Neural cell (in vitro differentiated cells): ENCODE results near the gene ATG2A. TPM values are rescaled to one million over a fixed set of nuclear protein-coding genes. Genes with fewer than 3 reads are reported as not detected.

Experiments
- H2AFZ ChIP-seq: fragments of 200-600, 300-800 bp; sonication (generic), shearing (Covaris generic); 2 replicates; pipeline ENCODE4 v1.6.0; 2014; ENCODE audit warnings: low read depth, mild to moderate bottlenecking, antibody characterized with exemption, low read length, moderate library complexity
- H3F3A ChIP-seq: fragments of 200-600 bp; shearing (Covaris generic); 2 replicates; pipeline ENCODE4 v1.6.1; 2016; ENCODE audit warnings: mild to moderate bottlenecking, moderate library complexity, mixed read lengths, antibody characterized with exemption, low read length; ENCODE audit not compliant: insufficient read depth, poor library complexity, severe bottlenecking
- H3K27ac ChIP-seq: fragments of 200-600, 300-800 bp; sonication (generic), shearing (Covaris generic); 2 replicates; pipeline ENCODE4 v1.5.1; 2014; ENCODE audit warnings: mild to moderate bottlenecking, low read length, moderate library complexity
- H3K27me3 ChIP-seq: fragments of 300-800, 200-600 bp; sonication (generic), shearing (Covaris generic); 2 replicates; pipeline ENCODE4 v1.6.0; 2014; ENCODE audit warnings: mild to moderate bottlenecking, low read depth, low read length, moderate library complexity; ENCODE audit not compliant: insufficient read depth
- H3K36me3 ChIP-seq: fragments of 300-800, 200-600 bp; sonication (generic), shearing (Covaris generic); 2 replicates; pipeline ENCODE4 v1.5.1; 2014; ENCODE audit warnings: mild to moderate bottlenecking, antibody characterized with exemption, low read length, moderate library complexity; ENCODE audit not compliant: insufficient read depth
- H3K4me2 ChIP-seq: fragments of 300-800, 200-600 bp; sonication (generic), shearing (Covaris generic); 2 replicates; pipeline ENCODE4 v1.6.0; 2014; ENCODE audit warnings: mild to moderate bottlenecking, low read length
- H3K4me3 ChIP-seq: fragments of 300-800, 200-600 bp; sonication (generic), shearing (Covaris generic); 2 replicates; pipeline ENCODE4 v1.5.1; 2014; ENCODE audit warnings: mild to moderate bottlenecking, low read length, moderate library complexity
- H3K79me2 ChIP-seq: fragments of 200-600 bp; shearing (Covaris generic); replicated peaks from 2 replicates; pipeline ENCODE4 v1.6.0; 2014; ENCODE audit warnings: mild to moderate bottlenecking, low read length, moderate library complexity; ENCODE audit not compliant: insufficient read depth
- H3K9ac ChIP-seq: fragments of 300-800, 200-600 bp; sonication (generic), shearing (Covaris generic); 2 replicates; pipeline ENCODE4 v1.6.1; 2016; ENCODE audit warnings: mild to moderate bottlenecking, low read length, mixed read lengths
- H3K9me2 ChIP-seq: fragments of 200-600 bp; shearing (Covaris generic); 2 replicates; pipeline ENCODE4 v1.6.1; 2016; ENCODE audit warnings: mild to moderate bottlenecking, low read length, mixed read lengths; ENCODE audit not compliant: insufficient read depth
- H3K9me3 ChIP-seq: fragments of 200-600, 300-800 bp; sonication (generic), shearing (Covaris generic); 2 replicates; pipeline ENCODE4 v1.6.1; 2016; ENCODE audit warnings: mild to moderate bottlenecking, mixed run types, low read length, moderate library complexity, mixed read lengths
- H4K20me1 ChIP-seq: fragments of 200-600 bp; shearing (Covaris generic); 2 replicates; pipeline ENCODE4 v1.6.1; 2016; ENCODE audit warnings: mild to moderate bottlenecking, mixed run types; ENCODE audit not compliant: insufficient read depth
- EP300 ChIP-seq: fragments of 450-650 bp; conservative IDR thresholded peaks from 2 replicates; pipeline ENCODE4 v1.6.1; 2014; ENCODE audit warnings: antibody characterized with exemption, mild to moderate bottlenecking, moderate library complexity; ENCODE audit not compliant: poor library complexity, severe bottlenecking
- EZH2 ChIP-seq: fragments of 200-600, 300-800 bp; shearing (Covaris generic), sonication (generic); IDR thresholded peaks from 2 replicates; pipeline ENCODE4 v1.6.1; 2014; ENCODE audit warnings: antibody characterized with exemption, low read length, borderline replicate concordance, mild to moderate bottlenecking; ENCODE audit not compliant: insufficient read depth, poor library complexity, severe bottlenecking
- MXI1 ChIP-seq: fragments of 450-650 bp; conservative IDR thresholded peaks from 2 replicates; pipeline ENCODE4 v1.6.1; 2014; ENCODE audit warnings: antibody characterized with exemption, mild to moderate bottlenecking; ENCODE audit not compliant: poor library complexity, severe bottlenecking
- POLR2AphosphoS5 ChIP-seq: IDR thresholded peaks from 2 replicates; pipeline ENCODE4 v1.6.1; 2012
- RAD21 ChIP-seq: fragments of 450-650 bp; conservative IDR thresholded peaks from 2 replicates; pipeline ENCODE4 v1.6.1; 2014; ENCODE audit warnings: antibody characterized with exemption, mild to moderate bottlenecking, moderate library complexity
- REST ChIP-seq: IDR thresholded peaks from 2 replicates; pipeline ENCODE4 v1.6.1; 2012; ENCODE audit warnings: borderline replicate concordance
- SMC3 ChIP-seq: fragments of 450-650 bp; conservative IDR thresholded peaks from 2 replicates; pipeline ENCODE4 v1.6.1; 2014; ENCODE audit warnings: antibody characterized with exemption, mild to moderate bottlenecking, moderate library complexity; ENCODE audit not compliant: poor library complexity
- TAF1 ChIP-seq: IDR thresholded peaks from 2 replicates; pipeline ENCODE4 v1.6.1; 2012; ENCODE audit warnings: low read depth
- polyA plus RNA-seq: library from polyadenylated mRNA; depleted of rRNA; stranded (reverse); fragments of >200 nt; gene quantifications from 2 replicates; pipeline ENCODE4 v1.2.3, GENCODE V29; 2014
- TF ChIP-seq, protein P1 (sequence below): fragments of 450-650 bp; IDR thresholded peaks from 2 replicates; pipeline ENCODE4 v1.5.1; 2014; ENCODE audit warnings: antibody characterized with exemption, mild to moderate bottlenecking, moderate library complexity; ENCODE audit not compliant: poor library complexity, severe bottlenecking

ATG2A gene
- polyA plus RNA-seq, 1 donor from 2014 or later = 7.5 TPM

DNA sequence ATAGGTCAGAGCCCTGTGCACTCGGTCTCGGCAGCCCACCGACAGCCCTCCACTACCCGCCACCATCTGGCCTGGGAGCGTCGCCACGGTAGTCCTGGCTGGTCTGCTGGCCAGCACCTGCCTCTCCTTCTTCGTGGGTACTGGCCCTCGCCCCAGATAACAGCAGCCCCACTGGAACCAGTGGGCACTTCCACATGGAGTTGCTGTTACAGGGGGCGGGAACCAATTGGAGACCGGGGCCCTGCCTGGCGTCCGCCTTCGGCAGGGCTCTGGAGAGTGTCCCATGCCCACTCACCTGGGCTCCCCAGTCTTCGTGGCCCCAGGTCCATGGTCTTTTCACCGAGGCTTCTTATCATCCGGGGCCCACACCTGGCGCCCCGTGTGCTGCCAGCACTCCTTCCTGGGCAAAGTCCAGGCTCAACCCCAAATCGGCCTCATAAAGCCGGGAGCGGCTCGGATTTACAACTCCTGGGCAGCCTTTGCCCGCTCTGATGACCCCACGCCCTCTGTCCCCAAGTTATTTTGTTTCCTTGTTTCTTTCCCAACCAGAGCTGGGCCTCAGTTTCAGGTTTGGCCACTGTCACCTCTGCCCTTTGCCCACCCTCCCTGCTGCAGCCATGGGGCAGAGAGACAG is 25.7 kb downstream of the ATG2A start:
- no peaks in the 10 kb centered on the region for H4K20me1 ChIP-seq
- H3K9me3 ChIP-seq = no peaks in the 10 kb centered on the region
- TF ChIP-seq SMC3 = no peak
- no peak for TF ChIP-seq EP300
- no peak for TF ChIP-seq RAD21
- TF ChIP-seq TAF1 = no peak
- no peak for TF ChIP-seq MXI1
- TF ChIP-seq, protein P1, sequence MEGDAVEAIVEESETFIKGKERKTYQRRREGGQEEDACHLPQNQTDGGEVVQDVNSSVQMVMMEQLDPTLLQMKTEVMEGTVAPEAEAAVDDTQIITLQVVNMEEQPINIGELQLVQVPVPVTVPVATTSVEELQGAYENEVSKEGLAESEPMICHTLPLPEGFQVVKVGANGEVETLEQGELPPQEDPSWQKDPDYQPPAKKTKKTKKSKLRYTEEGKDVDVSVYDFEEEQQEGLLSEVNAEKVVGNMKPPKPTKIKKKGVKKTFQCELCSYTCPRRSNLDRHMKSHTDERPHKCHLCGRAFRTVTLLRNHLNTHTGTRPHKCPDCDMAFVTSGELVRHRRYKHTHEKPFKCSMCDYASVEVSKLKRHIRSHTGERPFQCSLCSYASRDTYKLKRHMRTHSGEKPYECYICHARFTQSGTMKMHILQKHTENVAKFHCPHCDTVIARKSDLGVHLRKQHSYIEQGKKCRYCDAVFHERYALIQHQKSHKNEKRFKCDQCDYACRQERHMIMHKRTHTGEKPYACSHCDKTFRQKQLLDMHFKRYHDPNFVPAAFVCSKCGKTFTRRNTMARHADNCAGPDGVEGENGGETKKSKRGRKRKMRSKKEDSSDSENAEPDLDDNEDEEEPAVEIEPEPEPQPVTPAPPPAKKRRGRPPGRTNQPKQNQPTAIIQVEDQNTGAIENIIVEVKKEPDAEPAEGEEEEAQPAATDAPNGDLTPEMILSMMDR = no peak
- TF ChIP-seq REST = no peak
- TF ChIP-seq EZH2 = no peak
- no peak for TF ChIP-seq POLR2AphosphoS5
- H3K9ac ChIP-seq = no peak overlapping the region
- no peaks in the 10 kb centered on the region for H3K79me2 ChIP-seq
- H3K9me2 ChIP-seq = no peaks in the 10 kb centered on the region
- H3K27ac ChIP-seq = no peak overlapping the region
- no peaks in the 10 kb centered on the region for H3F3A ChIP-seq
- H3K36me3 ChIP-seq = no peaks in the 10 kb centered on the region
- H3K4me3 ChIP-seq = no peak overlapping the region
- no peaks in the 10 kb centered on the region for H3K27me3 ChIP-seq
- H2AFZ ChIP-seq = no peak overlapping the region
- H3K4me2 ChIP-seq = no peak overlapping the region

- Histone ChIP-seq H3K4me2 (no peak overlapping the region), H3K27ac (no peak overlapping the region), H3K27me3 (no peaks in the 10 kb centered on the region), H3K36me3 (no peaks in the 10 kb centered on the region), H3K79me2 (no peaks in the 10 kb centered on the region), H3K4me3 (no peak overlapping the region), H3F3A (no peaks in the 10 kb centered on the region), H3K9ac (no peak overlapping the region), H4K20me1 (no peaks in the 10 kb centered on the region), H3K9me3 (no peaks in the 10 kb centered on the region), H3K9me2 (no peaks in the 10 kb centered on the region), H2AFZ (no peak overlapping the region)
- TF ChIP-seq REST (no peak), MXI1 (no peak), TAF1 (no peak), SMC3 (no peak), EZH2 (no peak), EP300 (no peak), RAD21 (no peak), POLR2AphosphoS5 (no peak)
- TF ChIP-seq, protein P1 = no peak
Measured at GRCh38 chr11:64890522-64890939, 26.5 kb downstream of the ATG2A start.
